K562 (cell line): Measurements from ENCODE around the gene ECSIT. TPM values are rescaled to one million over a fixed set of nuclear protein-coding genes. Genes with fewer than 3 reads are reported as not detected.
A peak's percentile ranks its signal among the peaks of the same experiment; 100 is the strongest.

Source experiments
- BCOR ChIP-seq: fragments of 450-650 bp; IDR thresholded peaks from 2 replicates; pipeline ENCODE4 v1.6.1; 2016
- BRD4 ChIP-seq: fragments of 200-600 bp; sonication (generic); IDR thresholded peaks from 2 replicates; pipeline ENCODE4 v1.6.1; 2017; ENCODE audit warnings: inconsistent platforms
- CREBBP ChIP-seq: IDR thresholded peaks from one replicate; pipeline ENCODE4 v1.6.1; 2012; ENCODE audit warnings: low read depth, mild to moderate bottlenecking, control low read depth, inconsistent platforms, low read length
- DMBX1 ChIP-seq: fragments of 250-450 bp; sonication (Bioruptor Pico); IDR thresholded peaks from 2 replicates; pipeline ENCODE4 v1.8.0; 2022; ENCODE audit warnings: inconsistent platforms, mild to moderate bottlenecking, moderate library complexity, borderline replicate concordance
- ETS2 ChIP-seq: IDR thresholded peaks from 2 replicates; pipeline ENCODE4 v1.6.1; 2016; ENCODE audit warnings: borderline replicate concordance, missing genetic modification characterization, mild to moderate bottlenecking, moderate library complexity, missing compliant biosample characterization; ENCODE audit not compliant: poor library complexity, severe bottlenecking
- FOXA3 ChIP-seq, 2 experiments: fragments of 450-650 bp in 1 of 2; sonication (generic) in 1 of 2; formaldehyde crosslinking; IDR thresholded peaks in 1 of 2; conservative IDR thresholded peaks in 1 of 2; 2 replicates each; pipeline versions ENCODE4 v1.4.0 to v1.8.0; 2020 to 2022; ENCODE audit warnings: mild to moderate bottlenecking in 2 of 2, missing genetic modification reagents in 1 of 2
- ILF3 ChIP-seq: fragments of 450-650 bp; IDR thresholded peaks from 2 replicates; pipeline ENCODE4 v1.6.1; 2018; ENCODE audit warnings: antibody characterized with exemption, mild to moderate bottlenecking, moderate library complexity, borderline replicate concordance
- TRIM24 ChIP-seq, 2 experiments: fragments of 450-650 bp; IDR thresholded peaks; 2 replicates each; pipeline ENCODE4 v1.6.1; 2016
- XRCC4 ChIP-seq: IDR thresholded peaks from one replicate; pipeline ENCODE4 v1.6.1; 2011; ENCODE audit not compliant: insufficient read depth, insufficient read length; ENCODE audit errors: extremely low read depth
- ZBTB7A ChIP-seq: IDR thresholded peaks from 2 replicates; pipeline ENCODE4 v1.6.1; 2011; ENCODE audit warnings: low read depth, mild to moderate bottlenecking, low read length, moderate library complexity, borderline replicate concordance; ENCODE audit not compliant: control insufficient read depth
- ZNF23 ChIP-seq: fragments of 250-450 bp; sonication (Bioruptor Pico); IDR thresholded peaks from 2 replicates; pipeline ENCODE4 v1.4.0; 2020; ENCODE audit warnings: mild to moderate bottlenecking
- ZNF444 ChIP-seq: fragments of 250-450 bp; sonication (Bioruptor Pico); IDR thresholded peaks from 2 replicates; pipeline ENCODE4 v1.4.0; 2020; ENCODE audit warnings: mild to moderate bottlenecking, moderate library complexity
- ZNF766 ChIP-seq: fragments of 200-800 bp; sonication (Bioruptor generic); conservative IDR thresholded peaks from 2 replicates; pipeline ENCODE4 v1.6.1; 2016; ENCODE audit warnings: missing genetic modification characterization, missing compliant biosample characterization
- polyA plus RNA-seq, 8 experiments: library from polyadenylated mRNA; depleted of rRNA in 4 of 8; stranded (reverse) in 5 of 8; unstranded in 3 of 8; fragments of >200 nt; fragmentation: Nextera tagmentation in 2 of 8; fragmentation: Illumina TruSeq in 1 of 8; extraction: Ambion mirVana in 2 of 8; extraction: Trizol in 1 of 8; gene quantifications; 2 replicates each; pipeline versions ENCODE4 v1.2.1 to v1.2.3, GENCODE V29; 2011 to 2014; ENCODE audit warnings: inconsistent platforms in 1 of 8, missing spikeins in 1 of 8
- total RNA-seq, 7 experiments: library from RNA; depleted of rRNA in 6 of 7; stranded (reverse); fragments of >200 nt in 6 of 7; fragmentation: Illumina TruSeq in 2 of 7; extraction: Trizol in 2 of 7; gene quantifications; 2 replicates each; pipeline versions ENCODE4 v1.2.1 to v1.2.3, GENCODE V29; 2011 to 2021; ENCODE audit warnings: low replicate concordance in 1 of 7
- TF ChIP-seq, protein P1 (sequence below): fragments of 450-650 bp; conservative IDR thresholded peaks from 2 replicates; pipeline ENCODE4 v1.6.1; 2016; ENCODE audit warnings: missing genetic modification characterization, low read depth, mild to moderate bottlenecking, missing compliant biosample characterization, moderate library complexity
- TF ChIP-seq, protein P2 (sequence below): fragments of 450-650 bp; IDR thresholded peaks from 2 replicates; pipeline ENCODE4 v1.6.1; 2016; ENCODE audit warnings: low read depth, mild to moderate bottlenecking, moderate library complexity
- TF ChIP-seq, protein P3 (sequence below): sonication (generic); formaldehyde crosslinking; IDR thresholded peaks from 2 replicates; pipeline ENCODE4 v1.8.0; 2022; ENCODE audit warnings: mild to moderate bottlenecking, missing genetic modification reagents
- TF ChIP-seq, protein P4 (sequence below): fragments of 250-450 bp; sonication (Bioruptor Pico); IDR thresholded peaks from 2 replicates; pipeline ENCODE4 v1.5.1; 2021; ENCODE audit warnings: mild to moderate bottlenecking
- TF ChIP-seq, protein P5 (sequence below): fragments of 200-800 bp; sonication (Bioruptor generic); IDR thresholded peaks from 2 replicates; pipeline ENCODE4 v1.6.1; 2017; ENCODE audit warnings: missing genetic modification characterization, missing compliant biosample characterization

Gene ECSIT
- total and polyA plus RNA-seq, 9 of the 15 experiments (the other 6 are each of a cell fraction or from before 2014, with no cell fraction given), result 1.1 to 82.5 (median 43.9) TPM

DNA sequence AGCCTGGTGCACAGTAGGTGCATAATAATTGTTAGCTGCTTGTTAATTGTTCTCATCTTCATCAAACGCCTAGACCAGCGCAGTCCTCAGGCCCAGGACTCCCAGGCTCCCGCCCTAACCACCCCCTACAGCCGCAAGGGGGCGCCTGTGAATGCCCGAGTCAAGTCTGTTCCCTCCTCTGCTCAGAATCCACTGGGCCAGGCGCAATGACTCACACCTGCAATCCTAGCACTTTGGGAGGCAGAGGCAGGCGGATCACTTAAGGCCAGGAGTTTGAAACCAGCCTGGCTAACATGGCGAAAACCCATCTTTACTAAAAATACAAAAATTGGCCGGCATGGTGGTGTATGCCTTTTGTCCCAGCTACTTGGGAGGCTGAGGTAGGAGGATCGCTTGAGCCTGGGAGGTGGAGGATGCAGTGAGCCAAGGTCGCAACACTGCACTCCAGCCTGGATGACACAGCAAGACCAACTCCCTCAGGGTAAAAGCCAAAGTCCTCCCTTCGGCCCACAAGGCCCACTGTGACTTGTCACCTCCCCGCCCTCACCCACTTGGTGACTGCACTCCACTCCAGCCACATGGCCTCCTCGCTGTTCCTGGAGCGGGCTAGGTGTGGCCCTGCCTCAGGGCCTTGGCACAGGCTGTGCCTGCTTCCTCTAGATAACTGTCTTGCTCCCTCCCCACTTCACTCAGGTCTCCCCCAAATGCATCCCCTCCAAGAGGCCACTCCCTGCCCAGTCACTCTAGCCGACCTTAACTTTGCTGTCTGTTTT, 32.4 kb downstream of the ECSIT start (continued):
- TF ChIP-seq ZNF766 (CRISPR knock-in tag) (no peak), DMBX1 (CRISPR knock-in tag) (no peak), TRIM24 (IDR thresholded peaks at IDR 0.05) (no peak), ZNF23 (no peak), ILF3 (no peak), ZNF444 (CRISPR knock-in tag) (no peak), BCOR (peak; percentile 66), FOXA3 (CRISPR knock-in tag; conservative IDR thresholded peaks at IDR 0.05 in 1 of 2, IDR thresholded peaks at IDR 0.05 in 1 of 2) (0 out of 4 replicates have a peak, but pooled peaks of 1 of the 2 experiments have one; percentile 46), CREBBP (no peak), ZBTB7A (0 out of 2 replicates have a peak, but pooled peaks have one; percentile 8), ETS2 (tag) (no peak), BRD4 (no peak), XRCC4 (no peak)
- TF ChIP-seq, protein P1, sequence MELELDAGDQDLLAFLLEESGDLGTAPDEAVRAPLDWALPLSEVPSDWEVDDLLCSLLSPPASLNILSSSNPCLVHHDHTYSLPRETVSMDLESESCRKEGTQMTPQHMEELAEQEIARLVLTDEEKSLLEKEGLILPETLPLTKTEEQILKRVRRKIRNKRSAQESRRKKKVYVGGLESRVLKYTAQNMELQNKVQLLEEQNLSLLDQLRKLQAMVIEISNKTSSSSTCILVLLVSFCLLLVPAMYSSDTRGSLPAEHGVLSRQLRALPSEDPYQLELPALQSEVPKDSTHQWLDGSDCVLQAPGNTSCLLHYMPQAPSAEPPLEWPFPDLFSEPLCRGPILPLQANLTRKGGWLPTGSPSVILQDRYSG, result no peak
- TF ChIP-seq, protein P2, sequence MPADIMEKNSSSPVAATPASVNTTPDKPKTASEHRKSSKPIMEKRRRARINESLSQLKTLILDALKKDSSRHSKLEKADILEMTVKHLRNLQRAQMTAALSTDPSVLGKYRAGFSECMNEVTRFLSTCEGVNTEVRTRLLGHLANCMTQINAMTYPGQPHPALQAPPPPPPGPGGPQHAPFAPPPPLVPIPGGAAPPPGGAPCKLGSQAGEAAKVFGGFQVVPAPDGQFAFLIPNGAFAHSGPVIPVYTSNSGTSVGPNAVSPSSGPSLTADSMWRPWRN, result no peak
- TF ChIP-seq, protein P3, sequence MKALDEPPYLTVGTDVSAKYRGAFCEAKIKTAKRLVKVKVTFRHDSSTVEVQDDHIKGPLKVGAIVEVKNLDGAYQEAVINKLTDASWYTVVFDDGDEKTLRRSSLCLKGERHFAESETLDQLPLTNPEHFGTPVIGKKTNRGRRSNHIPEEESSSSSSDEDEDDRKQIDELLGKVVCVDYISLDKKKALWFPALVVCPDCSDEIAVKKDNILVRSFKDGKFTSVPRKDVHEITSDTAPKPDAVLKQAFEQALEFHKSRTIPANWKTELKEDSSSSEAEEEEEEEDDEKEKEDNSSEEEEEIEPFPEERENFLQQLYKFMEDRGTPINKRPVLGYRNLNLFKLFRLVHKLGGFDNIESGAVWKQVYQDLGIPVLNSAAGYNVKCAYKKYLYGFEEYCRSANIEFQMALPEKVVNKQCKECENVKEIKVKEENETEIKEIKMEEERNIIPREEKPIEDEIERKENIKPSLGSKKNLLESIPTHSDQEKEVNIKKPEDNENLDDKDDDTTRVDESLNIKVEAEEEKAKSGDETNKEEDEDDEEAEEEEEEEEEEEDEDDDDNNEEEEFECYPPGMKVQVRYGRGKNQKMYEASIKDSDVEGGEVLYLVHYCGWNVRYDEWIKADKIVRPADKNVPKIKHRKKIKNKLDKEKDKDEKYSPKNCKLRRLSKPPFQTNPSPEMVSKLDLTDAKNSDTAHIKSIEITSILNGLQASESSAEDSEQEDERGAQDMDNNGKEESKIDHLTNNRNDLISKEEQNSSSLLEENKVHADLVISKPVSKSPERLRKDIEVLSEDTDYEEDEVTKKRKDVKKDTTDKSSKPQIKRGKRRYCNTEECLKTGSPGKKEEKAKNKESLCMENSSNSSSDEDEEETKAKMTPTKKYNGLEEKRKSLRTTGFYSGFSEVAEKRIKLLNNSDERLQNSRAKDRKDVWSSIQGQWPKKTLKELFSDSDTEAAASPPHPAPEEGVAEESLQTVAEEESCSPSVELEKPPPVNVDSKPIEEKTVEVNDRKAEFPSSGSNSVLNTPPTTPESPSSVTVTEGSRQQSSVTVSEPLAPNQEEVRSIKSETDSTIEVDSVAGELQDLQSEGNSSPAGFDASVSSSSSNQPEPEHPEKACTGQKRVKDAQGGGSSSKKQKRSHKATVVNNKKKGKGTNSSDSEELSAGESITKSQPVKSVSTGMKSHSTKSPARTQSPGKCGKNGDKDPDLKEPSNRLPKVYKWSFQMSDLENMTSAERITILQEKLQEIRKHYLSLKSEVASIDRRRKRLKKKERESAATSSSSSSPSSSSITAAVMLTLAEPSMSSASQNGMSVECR, result no peak
- TF ChIP-seq, protein P4, sequence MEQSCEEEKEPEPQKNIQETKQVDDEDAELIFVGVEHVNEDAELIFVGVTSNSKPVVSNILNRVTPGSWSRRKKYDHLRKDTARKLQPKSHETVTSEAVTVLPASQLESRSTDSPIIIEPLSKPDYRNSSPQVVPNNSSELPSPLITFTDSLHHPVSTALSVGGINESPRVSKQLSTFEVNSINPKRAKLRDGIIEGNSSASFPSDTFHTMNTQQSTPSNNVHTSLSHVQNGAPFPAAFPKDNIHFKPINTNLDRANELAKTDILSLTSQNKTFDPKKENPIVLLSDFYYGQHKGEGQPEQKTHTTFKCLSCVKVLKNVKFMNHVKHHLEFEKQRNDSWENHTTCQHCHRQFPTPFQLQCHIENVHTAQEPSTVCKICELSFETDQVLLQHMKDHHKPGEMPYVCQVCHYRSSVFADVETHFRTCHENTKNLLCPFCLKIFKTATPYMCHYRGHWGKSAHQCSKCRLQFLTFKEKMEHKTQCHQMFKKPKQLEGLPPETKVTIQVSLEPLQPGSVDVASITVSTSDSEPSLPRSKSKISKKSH, result no peak
- TF ChIP-seq, protein P5, sequence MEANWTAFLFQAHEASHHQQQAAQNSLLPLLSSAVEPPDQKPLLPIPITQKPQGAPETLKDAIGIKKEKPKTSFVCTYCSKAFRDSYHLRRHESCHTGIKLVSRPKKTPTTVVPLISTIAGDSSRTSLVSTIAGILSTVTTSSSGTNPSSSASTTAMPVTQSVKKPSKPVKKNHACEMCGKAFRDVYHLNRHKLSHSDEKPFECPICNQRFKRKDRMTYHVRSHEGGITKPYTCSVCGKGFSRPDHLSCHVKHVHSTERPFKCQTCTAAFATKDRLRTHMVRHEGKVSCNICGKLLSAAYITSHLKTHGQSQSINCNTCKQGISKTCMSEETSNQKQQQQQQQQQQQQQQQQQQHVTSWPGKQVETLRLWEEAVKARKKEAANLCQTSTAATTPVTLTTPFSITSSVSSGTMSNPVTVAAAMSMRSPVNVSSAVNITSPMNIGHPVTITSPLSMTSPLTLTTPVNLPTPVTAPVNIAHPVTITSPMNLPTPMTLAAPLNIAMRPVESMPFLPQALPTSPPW (CRISPR knock-in tag), result peak; percentile 40; the same call in 1 of the 2 replicates
